DND-41 (cell line): ENCODE measurements around the gene BST1.
A peak's percentile ranks its signal among the peaks of the same experiment; 100 is the strongest.

Experiments used
- ATAC-seq: fragments of 200-7000 bp; cut with Tn5 transposase; 3 replicates; pipeline ENCODE4 v1.9.1; 2021; ENCODE audit warnings: low read depth; ENCODE audit not compliant: insufficient read depth
- DNase-seq: peaks from one replicate; pipeline ENCODE4 v3.0.0-alpha.2; 2020
- H2AFZ ChIP-seq: 2 replicates; pipeline ENCODE4 v1.6.0; 2012; ENCODE audit warnings: low read depth, low read length
- H3K27ac ChIP-seq: 2 replicates; pipeline ENCODE4 v1.5.1; 2012; ENCODE audit warnings: low read length, inconsistent platforms
- H3K27me3 ChIP-seq: fragments of 200-600 bp; sonication (generic); 2 replicates; pipeline ENCODE4 v1.6.0; 2012; ENCODE audit warnings: low read length, mild to moderate bottlenecking, inconsistent platforms; ENCODE audit not compliant: insufficient read depth, poor library complexity
- H3K36me3 ChIP-seq: 2 replicates; pipeline ENCODE4 v1.5.1; 2012; ENCODE audit warnings: low read length, inconsistent platforms; ENCODE audit not compliant: insufficient read depth
- H3K4me1 ChIP-seq: 2 replicates; pipeline ENCODE4 v1.5.1; 2012; ENCODE audit warnings: mild to moderate bottlenecking, low read length; ENCODE audit not compliant: insufficient read depth
- H3K4me2 ChIP-seq: 2 replicates; pipeline ENCODE4 v1.6.0; 2012; ENCODE audit warnings: mild to moderate bottlenecking, moderate library complexity, low read length, inconsistent platforms; ENCODE audit not compliant: insufficient read depth
- H3K4me3 ChIP-seq, 2 experiments: fragments of 200-600 bp in 1 of 2; shearing (Covaris generic) in 1 of 2; 2 replicates each; pipeline ENCODE4 v1.5.1; 2012 to 2016; ENCODE audit warnings: inconsistent platforms in 2 of 2, low read length in 2 of 2, mild to moderate bottlenecking in 2 of 2, low read depth in 1 of 2, moderate library complexity in 1 of 2
- H3K79me2 ChIP-seq: 2 replicates; pipeline ENCODE4 v1.6.0; 2012; ENCODE audit warnings: low read length, inconsistent platforms; ENCODE audit not compliant: insufficient read depth
- H3K9ac ChIP-seq: 2 replicates; pipeline ENCODE4 v1.6.0; 2012; ENCODE audit warnings: low read depth, mild to moderate bottlenecking, inconsistent platforms, low read length, moderate library complexity
- H3K9me3 ChIP-seq: 2 replicates; pipeline ENCODE4 v1.5.1; 2012; ENCODE audit warnings: low read length, moderate library complexity, mild to moderate bottlenecking, inconsistent platforms; ENCODE audit not compliant: insufficient read depth, severe bottlenecking
- H4K20me1 ChIP-seq: 2 replicates; pipeline ENCODE4 v1.6.0; 2012; ENCODE audit warnings: low read length; ENCODE audit not compliant: insufficient read depth
- CTCF ChIP-seq: IDR thresholded peaks from 2 replicates; pipeline ENCODE4 v1.5.1; 2012; ENCODE audit warnings: borderline replicate concordance, low read length, moderate library complexity, mild to moderate bottlenecking; ENCODE audit not compliant: poor library complexity, severe bottlenecking; ENCODE audit errors: extremely low read depth
- EZH2 ChIP-seq: IDR thresholded peaks from 3 replicates; pipeline ENCODE4 v1.6.1; 2012; ENCODE audit warnings: borderline replicate concordance, low read depth, mild to moderate bottlenecking, moderate library complexity, low read length, inconsistent platforms; ENCODE audit not compliant: severe bottlenecking

Gene BST1

GRCh38 chr4:15753786-15754185, 50.9 kb downstream of the BST1 start:
- H3K27ac ChIP-seq, result peak overlapping the region; percentile 96
- DNase-seq (peak; percentile 67), ATAC-seq (no peak)
- no peaks in the 10 kb centered on the region for H3K9me3 ChIP-seq
- peak overlapping the region; percentile 70 for H3K4me2 ChIP-seq
- no peaks in the 10 kb centered on the region for H4K20me1 ChIP-seq
- H3K9ac ChIP-seq, result peak overlapping the region; percentile 77
- H2AFZ ChIP-seq, result no peak overlapping the region
- peak overlapping the region in 1 of 2 experiments; percentile 60; a peak in 2 of 4 replicates for H3K4me3 ChIP-seq
- no peak for TF ChIP-seq EZH2
- TF ChIP-seq CTCF, result no peak
- no peaks in the 10 kb centered on the region for H3K27me3 ChIP-seq
- H3K79me2 ChIP-seq, result peaks cover 62% of the 10 kb centered on the region
- H3K36me3 ChIP-seq, result peaks cover 13% of the 10 kb centered on the region
- H3K4me1 ChIP-seq, result peaks cover 64% of the 10 kb centered on the region

GRCh38 chr4:15754323-15754722, 51.5 kb downstream of the BST1 start:
- H3K9ac ChIP-seq, result peak overlapping the region; percentile 77
- peaks cover 64% of the 10 kb centered on the region for H3K4me1 ChIP-seq
- H3K4me2 ChIP-seq, result peak overlapping the region; percentile 70
- DNase-seq, result peak; percentile 84
- no peak overlapping the region for H2AFZ ChIP-seq
- peak; percentile 75 for ATAC-seq
- H3K79me2 ChIP-seq, result peaks cover 67% of the 10 kb centered on the region
- peaks cover 13% of the 10 kb centered on the region for H3K36me3 ChIP-seq
- TF ChIP-seq CTCF (peak; percentile 62), EZH2 (no peak)
- peak overlapping the region; percentile 96 for H3K27ac ChIP-seq
- H3K9me3 ChIP-seq, result no peaks in the 10 kb centered on the region
- H3K27me3 ChIP-seq, result no peaks in the 10 kb centered on the region
- H4K20me1 ChIP-seq, result no peaks in the 10 kb centered on the region
- peak overlapping the region in 1 of 2 experiments; percentile 60; a peak in 2 of 4 replicates for H3K4me3 ChIP-seq

- Histone ChIP-seq H3K4me2 (peak overlapping the region; percentile 70), H4K20me1 (no peaks in the 10 kb centered on the region), H3K27ac (peak overlapping the region; percentile 96)
Observed at GRCh38 chr4:15755321-15756155, 52.7 kb downstream of the BST1 start.

More at GRCh38 chr4:15755321-15756155, 52.7 kb downstream of the BST1 start:
- peaks cover 64% of the 10 kb centered on the region for H3K4me1 ChIP-seq
- no peak overlapping the region for H2AFZ ChIP-seq
- H3K27me3 ChIP-seq, result no peaks in the 10 kb centered on the region
- peaks cover 70% of the 10 kb centered on the region for H3K79me2 ChIP-seq
- peak overlapping the region; percentile 77 for H3K9ac ChIP-seq
- H3K4me3 ChIP-seq, result peak overlapping the region; percentile 56 to 60
- TF ChIP-seq EZH2 (no peak), CTCF (no peak)
- peaks cover 13% of the 10 kb centered on the region for H3K36me3 ChIP-seq
- ATAC-seq (0 out of 3 replicates have a peak, but pooled peaks have one; percentile 14), DNase-seq (peak; percentile 52)
- H3K9me3 ChIP-seq, result no peaks in the 10 kb centered on the region
